ENCODE results near the gene OR2D3.
A peak's percentile ranks its signal among the peaks of the same experiment; 100 is the strongest.
"Not testable (repeated sequence)": the region's sequence is repeated elsewhere in the genome, so short reads cannot be mapped to it uniquely, and the experiment has no call there.

OR2D3 gene, protein sequence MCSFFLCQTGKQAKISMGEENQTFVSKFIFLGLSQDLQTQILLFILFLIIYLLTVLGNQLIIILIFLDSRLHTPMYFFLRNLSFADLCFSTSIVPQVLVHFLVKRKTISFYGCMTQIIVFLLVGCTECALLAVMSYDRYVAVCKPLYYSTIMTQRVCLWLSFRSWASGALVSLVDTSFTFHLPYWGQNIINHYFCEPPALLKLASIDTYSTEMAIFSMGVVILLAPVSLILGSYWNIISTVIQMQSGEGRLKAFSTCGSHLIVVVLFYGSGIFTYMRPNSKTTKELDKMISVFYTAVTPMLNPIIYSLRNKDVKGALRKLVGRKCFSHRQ

DNA sequence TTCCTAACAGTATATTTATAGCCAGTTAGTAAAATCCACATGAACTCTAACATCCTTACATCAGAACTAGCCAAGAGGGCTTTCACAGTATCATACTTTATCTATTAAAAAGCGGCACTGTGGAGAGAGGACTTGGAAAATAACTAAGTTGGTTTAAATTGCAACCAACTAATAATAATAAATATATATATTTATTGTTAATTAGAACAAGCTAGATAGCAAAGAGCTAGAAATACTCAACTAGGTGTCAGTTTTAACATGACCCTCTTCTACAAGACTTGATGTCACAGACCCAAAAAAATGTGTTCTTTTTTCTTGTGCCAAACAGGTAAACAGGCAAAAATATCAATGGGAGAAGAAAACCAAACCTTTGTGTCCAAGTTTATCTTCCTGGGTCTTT lies at the start of gene OR2D3:
OR2D3 (plus strand) TSS at position 301 of the 400 bp plus-strand sequence; CDS start at position 301, 0 bp downstream.
- no peak for DNase-seq (ENCODE audit: low spot score)

DNA sequence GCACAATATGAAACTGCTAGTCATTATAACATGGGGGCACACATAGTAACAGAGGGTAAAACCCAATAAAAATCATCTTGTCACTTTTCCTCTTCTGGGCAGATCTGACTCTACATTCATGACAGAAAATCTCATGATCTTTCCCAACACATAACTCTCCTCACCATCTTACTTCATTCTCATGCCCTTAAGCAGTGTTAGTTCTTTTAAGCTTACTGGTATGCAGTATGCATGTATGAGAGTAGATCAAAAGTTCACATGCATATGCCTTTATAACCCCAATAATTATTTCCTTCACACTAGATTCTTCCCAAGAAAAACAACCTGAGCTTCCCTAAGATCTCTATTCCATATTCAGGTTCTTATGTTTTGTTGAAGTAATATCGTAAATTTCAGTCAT lies 49.5 kb upstream of the OR2D3 start:
- no peak for DNase-seq (ENCODE audit: low spot score)

DNA sequence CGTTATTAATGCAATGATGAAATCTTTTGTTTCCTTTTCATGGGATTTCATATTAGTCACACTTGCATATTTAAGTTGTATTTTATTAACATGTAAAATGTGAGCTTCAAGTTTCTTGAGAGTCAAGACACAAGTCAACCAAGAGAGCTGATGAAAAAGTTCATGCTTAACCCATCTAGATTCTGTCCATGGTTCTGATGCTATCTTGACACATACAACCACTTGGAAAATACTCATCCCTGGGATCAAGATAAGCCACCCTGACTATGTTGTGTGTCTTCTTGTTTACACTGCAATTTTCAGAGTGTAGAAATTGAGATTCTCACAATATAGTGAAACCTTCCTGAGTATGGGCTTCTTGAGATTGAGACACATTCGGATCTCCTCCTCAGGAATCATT lies 45.0 kb upstream of the OR2D3 start:
- DNase-seq (ENCODE audit: low spot score): no peak

DNA sequence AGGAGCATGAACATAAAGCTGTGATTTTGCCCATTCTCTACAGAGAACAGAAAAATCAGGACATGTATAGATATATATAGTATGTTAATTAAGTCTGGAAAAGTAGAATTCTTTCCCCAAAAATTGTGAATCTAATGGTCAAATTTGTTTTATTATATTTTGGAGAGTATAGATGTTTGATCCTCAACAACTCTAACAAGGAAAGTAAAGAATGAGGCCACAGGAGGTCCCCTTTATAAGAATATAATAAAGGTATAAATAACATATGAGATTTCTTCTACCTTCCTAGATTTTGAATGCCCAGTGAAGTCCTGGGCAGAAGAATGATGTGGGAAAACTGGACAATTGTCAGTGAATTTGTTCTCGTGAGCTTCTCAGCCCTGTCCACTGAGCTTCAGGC lies 44.5 kb upstream of the OR2D3 start, which contains the start of gene OR10A4:
OR10A4 (plus strand) TSS at position 301 of the 400 bp plus-strand sequence; CDS start at position 324, 23 bp downstream.
- DNase-seq (ENCODE audit: low spot score): no peak

DNA sequence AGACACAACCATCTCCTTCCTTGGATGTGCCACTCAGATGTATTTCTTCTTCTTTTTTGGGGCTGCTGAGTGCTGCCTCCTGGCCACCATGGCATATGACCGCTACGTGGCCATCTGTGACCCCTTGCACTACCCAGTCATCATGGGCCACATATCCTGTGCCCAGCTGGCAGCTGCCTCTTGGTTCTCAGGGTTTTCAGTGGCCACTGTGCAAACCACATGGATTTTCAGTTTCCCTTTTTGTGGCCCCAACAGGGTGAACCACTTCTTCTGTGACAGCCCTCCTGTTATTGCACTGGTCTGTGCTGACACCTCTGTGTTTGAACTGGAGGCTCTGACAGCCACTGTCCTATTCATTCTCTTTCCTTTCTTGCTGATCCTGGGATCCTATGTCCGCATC lies 43.9 kb upstream of the OR2D3 start:
- DNase-seq (ENCODE audit: low spot score): no peak

DNA sequence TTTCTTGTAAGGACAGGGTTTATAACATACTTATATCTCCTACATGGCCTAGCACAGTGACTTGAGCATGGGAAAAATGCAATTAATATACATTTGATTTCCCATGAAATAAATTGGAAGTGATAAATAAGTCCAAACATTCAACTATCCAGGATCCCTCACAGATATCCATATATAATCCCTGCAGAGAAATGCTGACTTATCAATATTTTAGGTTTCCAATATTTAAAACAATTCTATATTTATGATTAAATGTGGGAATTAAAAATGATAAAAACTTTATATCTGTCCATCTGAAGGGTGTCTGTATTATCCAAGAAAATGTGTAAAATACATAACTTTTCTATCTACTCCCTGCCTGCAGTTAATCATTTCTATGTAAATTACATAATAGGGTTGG lies 38.1 kb upstream of the OR2D3 start:
- no peak for DNase-seq (ENCODE audit: low spot score)

DNA sequence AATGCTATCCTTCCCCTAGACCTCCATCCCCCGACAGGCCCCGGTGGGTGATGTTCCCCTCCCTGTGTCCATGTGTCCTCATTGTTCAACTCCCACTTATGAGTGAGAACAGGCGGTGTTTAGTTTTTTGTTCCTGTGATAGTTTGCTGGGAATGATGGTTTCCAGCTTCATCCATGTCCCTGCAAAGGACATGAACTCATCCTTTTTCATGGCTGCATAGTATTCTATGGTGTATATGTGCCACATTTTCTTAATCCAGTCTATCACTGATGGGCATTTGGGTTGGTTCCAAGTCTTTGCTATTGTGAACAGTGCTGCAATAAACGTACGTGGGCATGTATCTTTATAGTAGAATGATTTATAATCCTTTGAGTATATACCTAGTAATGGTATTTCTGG lies 33.1 kb upstream of the OR2D3 start:
- DNase-seq (ENCODE audit: low spot score): not testable (repeated sequence)

DNA sequence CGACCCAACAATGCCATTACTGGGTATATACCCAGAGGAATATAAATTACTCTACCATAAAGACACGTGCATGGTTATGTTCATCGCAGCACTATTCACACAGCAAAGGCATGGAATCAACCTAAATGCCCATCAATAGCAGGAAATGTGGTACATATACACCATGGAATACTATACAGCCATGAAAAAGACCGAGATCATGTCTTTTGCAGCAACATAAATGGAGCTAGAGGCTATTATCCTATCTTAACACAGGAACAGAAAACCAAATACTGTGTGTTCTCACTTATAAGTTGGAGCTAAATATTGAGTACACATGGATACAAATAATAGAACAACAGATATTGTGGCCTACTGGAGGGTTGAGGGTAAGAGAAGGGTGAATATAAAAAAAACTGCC lies 32.0 kb upstream of the OR2D3 start:
- DNase-seq (ENCODE audit: low spot score): no peak

DNA sequence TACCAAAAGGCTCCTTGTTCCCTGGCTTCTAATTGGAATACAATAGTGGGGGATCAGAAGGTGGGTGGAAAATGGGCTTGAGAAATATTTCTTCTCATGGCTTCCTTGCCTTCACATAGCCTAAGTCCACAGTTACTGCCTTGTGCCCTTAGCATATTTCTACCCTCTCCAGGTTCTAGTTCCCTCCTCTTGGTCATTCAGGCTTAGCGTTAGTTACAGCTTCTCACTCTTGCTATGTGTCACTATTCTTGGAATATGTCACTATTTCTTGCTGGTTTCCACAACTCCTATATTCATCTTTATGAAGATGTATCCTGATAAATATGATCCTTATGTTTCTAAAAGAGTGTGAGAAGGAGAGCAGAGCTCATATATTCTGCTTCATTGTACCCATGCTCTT lies 31.0 kb upstream of the OR2D3 start:
- no peak for DNase-seq (ENCODE audit: low spot score)

DNA sequence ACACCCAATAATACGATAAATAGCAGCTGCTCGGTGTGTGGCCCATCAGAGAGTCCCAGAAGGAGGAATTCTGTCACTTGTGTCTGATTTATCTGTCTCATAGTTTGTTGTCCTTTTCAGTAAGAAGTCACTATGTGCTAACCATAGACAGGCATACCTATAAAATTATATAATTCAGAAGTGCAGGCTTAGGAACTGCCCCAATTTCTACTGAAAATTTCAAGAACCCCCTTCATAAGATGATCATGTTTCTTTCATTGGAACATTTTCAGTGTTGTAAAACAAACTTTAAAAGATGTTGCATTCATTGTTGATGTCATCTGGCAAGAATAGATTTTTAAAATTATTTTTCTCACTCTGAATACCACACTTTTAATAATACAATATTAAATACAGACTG lies 28.4 kb upstream of the OR2D3 start, which contains the start of gene OR2D2:
OR2D2 (minus strand) TSS at position 101 of the 400 bp plus-strand sequence; CDS start at position 101, 0 bp downstream.
- no peak for DNase-seq (ENCODE audit: low spot score)

DNA sequence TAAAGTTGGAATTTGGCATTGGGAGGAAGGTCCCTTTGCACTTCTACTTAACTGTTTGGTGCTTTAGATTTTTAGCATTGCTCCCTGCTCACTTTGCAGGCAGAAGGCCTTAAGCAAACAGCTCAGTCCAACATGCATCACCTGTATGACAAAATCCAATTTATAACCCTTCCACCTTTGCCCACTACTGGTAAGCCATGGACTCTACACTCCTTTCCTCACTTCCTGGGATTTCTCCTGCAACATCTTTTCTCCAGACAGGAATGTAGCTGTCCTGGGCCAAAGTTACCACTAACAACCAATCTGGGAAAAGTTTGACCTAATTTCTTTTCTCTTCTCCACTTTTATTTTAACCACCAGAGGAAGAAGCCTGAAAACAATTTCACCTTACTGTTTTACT lies 26.7 kb upstream of the OR2D3 start:
- no peak for DNase-seq (ENCODE audit: low spot score)

DNA sequence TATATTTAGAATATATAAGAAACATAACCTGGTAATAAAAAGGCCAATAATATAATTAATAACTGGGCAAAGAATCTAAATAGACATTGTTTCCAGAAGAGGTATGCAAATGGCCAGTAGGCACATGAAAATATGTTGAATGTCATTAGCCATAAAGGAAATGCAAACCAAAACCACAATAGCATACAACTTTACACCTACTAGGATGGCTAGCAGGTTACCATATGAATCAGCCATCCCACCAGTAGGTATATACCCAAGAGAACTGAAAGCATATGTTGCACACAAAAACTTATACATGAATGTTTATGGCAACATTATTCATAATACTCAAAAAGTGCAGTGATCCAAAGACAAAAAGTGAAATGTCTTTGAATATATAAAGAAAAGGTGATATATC lies 25.8 kb upstream of the OR2D3 start:
- no peak for DNase-seq (ENCODE audit: low spot score)

DNA sequence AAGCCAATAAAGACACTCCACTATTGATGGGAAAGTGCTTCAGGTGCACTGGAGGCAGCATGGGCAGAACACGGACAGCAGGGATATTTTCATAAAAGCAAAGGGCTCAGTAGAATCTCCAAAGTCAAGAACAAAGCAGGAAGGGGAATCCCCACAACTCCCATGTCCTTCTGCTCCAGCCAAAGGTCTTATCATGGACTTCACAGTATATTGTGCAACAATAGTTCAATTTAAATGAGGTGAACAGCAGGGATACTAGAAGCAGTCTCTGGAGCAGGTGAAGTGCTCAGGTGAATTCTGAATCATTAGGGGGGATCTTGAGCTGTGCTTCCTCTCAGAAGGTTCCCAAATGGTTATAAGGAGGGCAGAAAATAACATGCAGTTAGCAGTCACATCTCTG lies 21.9 kb upstream of the OR2D3 start:
- no peak for DNase-seq (ENCODE audit: low spot score)

DNA sequence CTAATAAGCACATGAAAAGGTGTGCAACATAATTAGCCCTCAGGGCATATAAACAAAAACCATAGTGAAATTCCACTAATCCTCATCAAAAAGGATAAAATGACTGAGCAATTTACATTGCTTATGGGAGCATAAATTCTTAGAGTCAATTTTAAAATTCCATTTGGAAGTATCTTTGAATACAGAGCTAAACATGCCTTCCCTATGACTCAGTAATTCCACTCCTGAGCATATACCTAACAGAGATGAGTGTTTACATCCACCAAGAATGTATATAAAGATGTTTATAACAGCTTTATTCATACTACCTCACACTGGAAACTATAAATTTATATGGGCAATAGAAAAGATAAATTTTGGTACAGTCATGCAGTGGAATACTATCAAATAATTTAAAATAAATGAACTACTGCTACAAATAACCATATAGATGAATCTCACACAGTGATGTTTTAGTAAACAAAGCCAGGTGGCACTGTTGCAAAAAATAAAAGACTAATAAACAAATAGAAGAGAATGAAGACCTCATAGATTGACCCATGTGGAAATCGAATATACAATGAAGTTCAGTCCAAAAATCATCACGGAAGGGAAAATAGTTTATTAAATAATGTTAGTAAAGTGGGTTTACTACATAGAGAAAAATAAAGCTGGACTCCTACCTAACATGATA lies 20.3 kb upstream of the OR2D3 start:
- no peak for DNase-seq (ENCODE audit: low spot score)

DNA sequence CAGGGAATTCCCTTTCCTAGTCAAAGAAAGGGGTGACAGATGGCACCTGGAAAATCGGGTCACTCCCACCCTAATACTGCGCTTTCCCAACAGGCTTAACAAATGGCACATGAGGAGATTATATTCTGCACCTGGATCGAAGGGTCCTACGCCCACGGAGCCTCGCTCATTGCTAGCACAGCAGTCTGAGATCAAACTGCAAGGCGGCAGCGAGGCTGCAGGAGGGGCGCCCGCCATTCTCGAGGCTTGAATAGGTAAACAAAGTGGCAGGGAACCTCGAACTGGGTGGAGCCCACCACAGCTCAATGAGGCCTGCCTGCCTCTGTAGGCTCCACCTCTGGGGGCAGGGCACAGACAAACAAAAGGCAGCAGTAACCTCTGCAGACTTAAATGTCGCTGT lies 16.0 kb upstream of the OR2D3 start:
- not testable (repeated sequence) for DNase-seq (ENCODE audit: low spot score)

DNA sequence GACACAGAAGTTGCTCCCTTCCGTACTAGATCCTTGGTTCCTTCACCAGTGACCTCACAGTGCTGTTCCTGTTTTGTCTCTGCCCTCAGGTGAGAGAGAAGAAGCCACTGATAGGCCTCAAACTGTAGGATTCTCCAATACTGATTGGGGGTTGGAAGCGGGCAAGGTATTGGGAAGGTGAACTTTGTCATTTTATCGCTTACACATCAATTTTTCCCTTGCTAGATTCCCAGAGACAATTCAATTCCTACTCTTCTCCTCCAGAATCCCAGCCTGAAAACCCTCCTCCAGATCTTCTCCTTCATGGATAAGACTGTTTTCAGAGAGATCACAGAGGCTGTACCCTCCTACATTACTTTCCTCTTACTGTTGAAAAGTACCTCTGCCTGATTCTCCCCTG lies 9.4 kb upstream of the OR2D3 start:
- no peak for DNase-seq (ENCODE audit: low spot score)

DNA sequence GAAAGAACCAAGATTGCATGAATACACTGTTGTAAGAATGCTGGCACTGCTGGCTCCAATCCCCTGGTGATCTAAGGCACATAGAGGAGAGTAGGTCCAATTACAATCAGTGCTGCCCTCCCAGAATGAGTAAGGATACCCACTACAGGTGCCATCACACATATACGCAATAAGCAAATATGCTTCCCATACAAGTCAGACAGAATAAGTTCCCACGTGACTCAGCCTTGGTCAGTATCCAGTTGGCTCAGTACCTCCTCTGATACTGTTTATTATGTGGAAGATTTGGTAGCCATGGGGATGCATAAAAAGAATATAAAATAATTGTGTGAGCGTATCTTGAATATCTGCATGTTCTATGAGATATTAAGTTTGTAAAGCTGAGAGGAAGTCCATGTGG lies 8.9 kb upstream of the OR2D3 start:
- DNase-seq (ENCODE audit: low spot score): no peak

DNA sequence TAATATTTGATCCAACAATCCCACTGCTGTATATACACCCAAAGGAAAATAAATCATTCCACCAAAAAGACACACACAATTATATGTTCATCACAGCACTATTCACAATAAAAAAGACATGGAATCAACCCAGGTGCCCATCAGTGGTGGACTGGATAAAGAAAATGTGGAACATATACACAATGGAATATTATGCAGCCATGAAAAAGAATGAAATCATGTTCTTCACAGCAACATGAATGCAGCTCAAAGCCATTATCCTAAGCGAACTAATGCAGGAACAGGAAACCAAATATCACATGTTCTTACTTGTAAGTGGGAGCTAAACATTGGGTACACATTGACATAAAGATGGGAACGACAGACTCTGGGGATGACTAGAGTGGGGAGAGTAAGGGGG lies 1.1 kb upstream of the OR2D3 start:
- no peak for DNase-seq (ENCODE audit: low spot score)

DNA sequence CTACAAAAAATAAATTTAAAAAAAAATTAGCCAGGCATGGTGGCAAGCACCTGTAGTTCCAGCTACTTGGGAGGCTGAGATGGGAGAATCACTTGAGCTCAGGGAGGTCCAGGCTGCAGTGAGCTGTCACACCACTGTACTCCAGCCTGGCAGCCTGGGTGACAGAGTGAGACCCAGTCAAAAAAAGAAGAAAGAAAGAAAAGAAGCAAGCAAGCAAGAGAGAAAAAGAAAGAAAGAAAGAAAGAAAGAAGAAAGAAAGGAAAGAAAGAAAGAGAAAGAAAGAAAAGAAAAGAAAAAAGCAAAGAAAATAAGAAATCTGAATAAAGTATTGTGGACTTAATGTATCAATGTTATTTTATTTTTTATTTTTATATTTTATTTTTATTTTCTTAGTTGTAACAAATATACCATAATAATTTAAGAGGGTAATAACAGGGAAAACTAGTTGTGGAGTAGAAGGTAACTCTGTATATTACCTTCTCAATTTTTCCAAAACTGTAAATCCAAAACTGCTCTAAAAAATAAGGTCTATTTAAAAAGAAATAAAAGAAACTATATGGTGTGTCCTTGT lies 4.3 kb downstream of the OR2D3 start:
- DNase-seq (ENCODE audit: low spot score): no peak

DNA sequence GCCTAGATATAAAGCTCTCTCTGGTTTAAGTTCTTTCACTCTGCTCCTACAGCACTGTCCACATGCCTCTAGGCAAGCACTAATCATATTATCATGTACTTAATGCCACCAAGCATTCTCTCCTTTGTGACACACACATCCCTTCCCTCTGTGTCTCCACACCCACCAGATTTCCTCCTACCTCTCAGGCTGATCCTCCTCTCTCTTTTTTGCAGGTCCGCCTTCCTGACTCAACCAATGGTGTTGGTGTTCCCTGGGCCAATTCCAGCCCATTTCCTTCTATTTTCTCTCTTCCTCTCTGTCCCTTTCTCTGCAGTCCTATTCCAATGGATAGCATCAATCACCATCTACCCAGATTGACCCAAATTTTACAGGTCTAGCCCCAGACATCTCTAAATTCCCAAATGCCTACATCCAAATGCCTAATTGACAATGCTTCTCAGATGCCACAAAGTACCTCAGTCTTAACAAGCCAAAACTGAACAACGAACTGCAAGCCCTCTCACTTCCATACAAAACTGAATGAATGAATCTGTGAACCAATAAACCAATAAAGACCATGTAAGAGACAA lies 4.9 kb downstream of the OR2D3 start:
- no peak for DNase-seq (ENCODE audit: low spot score)

DNA sequence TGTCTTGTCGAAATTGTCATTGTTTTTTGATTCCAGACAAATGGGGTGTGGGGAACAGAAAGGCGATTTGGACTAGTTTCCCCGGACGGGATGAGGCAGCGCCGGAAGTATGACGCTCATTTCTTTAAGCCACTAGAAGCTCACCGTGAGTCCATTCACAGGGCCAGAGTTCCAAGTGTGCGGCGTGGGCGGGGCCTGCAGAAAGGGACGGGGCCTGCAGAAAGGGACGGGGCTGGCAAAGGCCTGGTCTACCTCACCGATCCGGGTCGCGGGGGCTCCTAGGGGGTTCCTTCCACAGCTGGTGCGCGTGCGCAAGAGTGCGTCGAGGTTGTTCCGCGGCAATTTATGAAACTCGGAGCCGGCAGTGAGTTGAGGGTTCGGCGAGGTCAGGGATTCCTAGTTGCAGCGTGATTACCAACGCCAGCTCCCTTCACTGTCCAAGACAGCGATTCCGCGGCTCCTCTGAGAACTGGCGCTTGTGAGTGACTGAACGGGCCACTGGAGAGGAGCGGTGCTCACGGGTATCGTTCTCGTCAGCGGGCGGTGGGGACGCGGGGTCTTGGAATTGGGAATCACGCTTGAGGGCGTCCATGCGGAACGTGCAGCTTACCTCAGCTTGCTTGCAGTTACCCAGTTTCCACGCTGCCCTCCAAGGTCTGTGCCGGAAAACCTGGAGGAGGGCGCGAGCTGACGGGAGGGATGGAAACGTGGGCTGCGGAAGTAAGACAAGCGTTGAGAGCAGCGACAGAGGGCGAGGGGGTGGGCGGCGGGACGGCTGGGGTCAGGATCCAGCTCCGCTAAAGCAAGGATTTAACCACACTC lies 5.6 kb downstream of the OR2D3 start, which contains the start of gene ZNF215:
ZNF215 (plus strand) TSS at position 219 of the 822 bp plus-strand sequence. CDS start 5,847 bp downstream, outside the sequence.
- peak; percentile 1 for DNase-seq (ENCODE audit: low spot score)
